ENCODE data around the gene KRT16.

GRCh38 chr17:41636652-41637051, 24.1 kb upstream of the KRT16 start:
- TF ChIP-seq CTCF (IDR thresholded peaks at IDR 0.05; ENCODE audit: low read depth, low read length, poor library complexity, severe bottlenecking) (no peak), EZH2phosphoT487 (IDR thresholded peaks at IDR 0.05; ENCODE audit: borderline replicate concordance, low read length) (no peak)

Data from DOHH2 (cell line).